Calu3 (cell line): Measurements from ENCODE around the gene AIRE. TPM values are rescaled to one million over a fixed set of nuclear protein-coding genes. Genes with fewer than 3 reads are reported as not detected.

Experiments
- BruUV-seq: library from RNA; stranded (reverse); fragments of 400-500 nt; replicated peaks from 2 replicates; lab custom pipeline; 2021; lab: Mats Ljungman, UMichigan
- CTCF ChIA-PET: fragments of 300-600 bp; sonication (Branson Sonifier 250); formaldehyde crosslinking; loops from one replicate; lab custom pipeline; 2022; ENCODE audit warnings: antibody characterized with exemption; lab: Charles Lee
- DNase-seq: peaks from one replicate; pipeline ENCODE4 v3.0.0; 2022
- H3K27ac Mint-ChIP-seq: one replicate; pipeline ENCODE4 v1.8.0; 2022; ENCODE audit warnings: mixed read lengths; ENCODE audit not compliant: unreplicated experiment
- H3K27me3 Mint-ChIP-seq: one replicate; pipeline ENCODE4 v1.8.0; 2022; ENCODE audit warnings: mixed read lengths; ENCODE audit not compliant: unreplicated experiment
- H3K36me3 Mint-ChIP-seq: one replicate; pipeline ENCODE4 v1.8.0; 2022; ENCODE audit warnings: mild to moderate bottlenecking, moderate library complexity, mixed read lengths; ENCODE audit not compliant: insufficient read depth, unreplicated experiment
- H3K4me1 Mint-ChIP-seq: one replicate; pipeline ENCODE4 v1.8.0; 2022; ENCODE audit warnings: mild to moderate bottlenecking, low read depth, mixed read lengths; ENCODE audit not compliant: unreplicated experiment
- H3K4me3 Mint-ChIP-seq: one replicate; pipeline ENCODE4 v1.8.0; 2022; ENCODE audit warnings: mild to moderate bottlenecking, low read depth, moderate library complexity, mixed read lengths; ENCODE audit not compliant: unreplicated experiment
- H3K9me3 Mint-ChIP-seq: one replicate; pipeline ENCODE4 v1.8.0; 2022; ENCODE audit warnings: low read depth, mixed read lengths; ENCODE audit not compliant: unreplicated experiment
- CTCF ChIP-seq: fragments of 200-600 bp; IDR thresholded peaks from one replicate; pipeline ENCODE4 v1.8.0; 2022; ENCODE audit warnings: antibody characterized with exemption; ENCODE audit not compliant: unreplicated experiment
- intact Hi-C: fragments of 100-400 bp; cut with micrococcal nuclease; formaldehyde crosslinking; loops from one replicate; pipeline ENCODE4 v1.10.0; 2022; ENCODE audit not compliant: unreplicated experiment
- total RNA-seq: library from RNA; stranded (reverse); gene quantifications from 2 replicates; pipeline ENCODE4 v1.2.3, GENCODE V29; 2022

The AIRE gene
- total RNA-seq, 1 experiment from 2014 or later, result not detected

GRCh38 chr21:44331650-44332307, 46.1 kb downstream of the AIRE start:
- Mint-ChIP-seq H3K4me1 (no peaks in the 10 kb centered on the region), H3K27ac (no peak overlapping the region), H3K4me3 (no peak overlapping the region), H3K27me3 (no peaks in the 10 kb centered on the region), H3K9me3 (no peaks in the 10 kb centered on the region), H3K36me3 (peaks cover 28% of the 10 kb centered on the region)
- DNase-seq, result no peak
- TF ChIP-seq CTCF, result no peak
- no TSS peak for BruUV-seq
- intact Hi-C loops, result no loop called here
- CTCF ChIA-PET, result no interaction called here

GRCh38 chr21:44332383-44332782, 46.7 kb downstream of the AIRE start:
- BruUV-seq, result no TSS peak
- Mint-ChIP-seq H3K4me1 (no peaks in the 10 kb centered on the region), H3K4me3 (no peak overlapping the region), H3K36me3 (peaks cover 29% of the 10 kb centered on the region), H3K27ac (no peak overlapping the region), H3K27me3 (no peaks in the 10 kb centered on the region), H3K9me3 (no peaks in the 10 kb centered on the region)
- CTCF ChIA-PET, result no interaction called here
- intact Hi-C loops, result no loop called here
- no peak for TF ChIP-seq CTCF
- DNase-seq, result no peak

- no peak overlapping the region for H3K4me3 Mint-ChIP-seq
- H3K27ac Mint-ChIP-seq, result no peak overlapping the region
- no peaks in the 10 kb centered on the region for H3K4me1 Mint-ChIP-seq
- peaks cover 29% of the 10 kb centered on the region for H3K36me3 Mint-ChIP-seq
- no peak for DNase-seq
- H3K27me3 Mint-ChIP-seq, result no peaks in the 10 kb centered on the region
- intact Hi-C loops, result no loop called here
- H3K9me3 Mint-ChIP-seq, result no peaks in the 10 kb centered on the region
- no peak for TF ChIP-seq CTCF
- no TSS peak for BruUV-seq
- CTCF ChIA-PET, result no interaction called here
Measured at GRCh38 chr21:44332965-44333364, 47.3 kb downstream of the AIRE start.

- Mint-ChIP-seq H3K27me3 (no peaks in the 10 kb centered on the region), H3K36me3 (peaks cover 29% of the 10 kb centered on the region), H3K4me3 (no peak overlapping the region), H3K27ac (no peak overlapping the region), H3K4me1 (no peaks in the 10 kb centered on the region), H3K9me3 (no peaks in the 10 kb centered on the region)
- BruUV-seq, result no TSS peak
- intact Hi-C loops, result no loop called here
- CTCF ChIA-PET, result no interaction called here
- TF ChIP-seq CTCF, result no peak
- DNase-seq, result no peak
Measured at GRCh38 chr21:44333509-44334328, 48.0 kb downstream of the AIRE start.
